SK-N-SH (cell line): Measurements from ENCODE around the gene C6orf89. TPM values are rescaled to one million over a fixed set of nuclear protein-coding genes. Genes with fewer than 3 reads are reported as not detected.

ENCODE experiments used
- CTCF ChIA-PET: fragments of 300-600, 350-600 bp; formaldehyde crosslinking; extraction: SDS; loops from one replicate; lab custom pipeline; 2021; lab: Yijun Ruan, JAX
- POLR2A ChIA-PET: fragments of 350-600 bp; sonication (Branson Sonifier 250); formaldehyde crosslinking; extraction: SDS; loops from one replicate; lab custom pipeline; 2020; ENCODE audit warnings: antibody characterized with exemption, inconsistent platforms; lab: Yijun Ruan, JAX
- DNase-seq: peaks from one replicate; pipeline ENCODE4 v3.0.0; 2012
- H2AFZ ChIP-seq: fragments of 200-600 bp; sonication (generic); 2 replicates; pipeline ENCODE4 v1.8.1; 2016; ENCODE audit warnings: antibody characterized with exemption, mild to moderate bottlenecking, low read depth
- H3F3A ChIP-seq: fragments of 200-600 bp; sonication (generic); replicated peaks from 2 replicates; pipeline ENCODE3; 2016; ENCODE audit warnings: antibody characterized with exemption, mild to moderate bottlenecking; ENCODE audit not compliant: insufficient read depth
- H3K27ac ChIP-seq, 2 experiments: fragments of 200-500 bp in 1 of 2; fragments of 200-600 bp in 1 of 2; sonication (Bioruptor generic) in 1 of 2; sonication (generic), shearing (Covaris generic) in 1 of 2; 2 replicates each; pipeline versions ENCODE4 v1.5.1 to v1.6.1; 2014 to 2016; ENCODE audit warnings: low read depth in 2 of 2, inconsistent platforms in 1 of 2, low read length in 1 of 2, mild to moderate bottlenecking in 1 of 2, mixed read lengths in 1 of 2
- H3K27me3 ChIP-seq: fragments of 200-600 bp; sonication (generic), shearing (Covaris generic); 2 replicates; pipeline ENCODE4 v1.6.1; 2016; ENCODE audit warnings: mixed run types; ENCODE audit not compliant: insufficient read depth
- H3K36me3 ChIP-seq, 2 experiments: fragments of 200-500 bp in 1 of 2; fragments of 200-600 bp in 1 of 2; sonication (Bioruptor generic) in 1 of 2; sonication (generic) in 1 of 2; replicated peaks in 1 of 2; 2 replicates each; pipeline versions ENCODE3 to v1.5.1; 2014 to 2016; ENCODE audit warnings: low read length in 1 of 2, mild to moderate bottlenecking in 1 of 2; ENCODE audit not compliant: insufficient read depth in 2 of 2, control insufficient read depth in 1 of 2
- H3K4me1 ChIP-seq, 2 experiments: fragments of 200-500 bp in 1 of 2; fragments of 200-600 bp in 1 of 2; sonication (Bioruptor generic) in 1 of 2; sonication (generic), shearing (Covaris generic) in 1 of 2; 2 replicates each; pipeline versions ENCODE4 v1.5.1 to v1.6.1; 2014 to 2016; ENCODE audit warnings: low read depth in 1 of 2, low read length in 1 of 2, mixed run types in 1 of 2; ENCODE audit not compliant: insufficient read depth in 2 of 2, control insufficient read depth in 1 of 2
- H3K4me2 ChIP-seq: fragments of 200-600 bp; sonication (generic), shearing (Covaris generic); 2 replicates; pipeline ENCODE4 v1.6.1; 2017; ENCODE audit warnings: mixed run types
- H3K4me3 ChIP-seq, 2 experiments: fragments of 200-500 bp in 1 of 2; fragments of 200-600 bp in 1 of 2; sonication (Bioruptor generic) in 1 of 2; sonication (generic), shearing (Covaris generic) in 1 of 2; 2 replicates each; pipeline versions ENCODE4 v1.5.1 to v1.8.1; 2014 to 2016; ENCODE audit warnings: low read depth in 2 of 2, inconsistent platforms in 1 of 2, low read length in 1 of 2, mild to moderate bottlenecking in 1 of 2, mixed read lengths in 1 of 2, moderate library complexity in 1 of 2
- H3K79me2 ChIP-seq: fragments of 200-600 bp; sonication (generic); 2 replicates; pipeline ENCODE4 v1.8.1; 2017; ENCODE audit warnings: mild to moderate bottlenecking; ENCODE audit not compliant: insufficient read depth
- H3K9ac ChIP-seq: fragments of 200-600 bp; sonication (generic); 2 replicates; pipeline ENCODE4 v1.6.1; 2017; ENCODE audit warnings: mixed run types
- H3K9me2 ChIP-seq: fragments of 200-600 bp; sonication (generic); 2 replicates; pipeline ENCODE4 v1.6.1; 2017; ENCODE audit warnings: mixed run types
- H3K9me3 ChIP-seq: fragments of 200-600 bp; sonication (generic); 2 replicates; pipeline ENCODE4 v1.6.1; 2017; ENCODE audit warnings: mixed run types, mild to moderate bottlenecking, moderate library complexity
- H4K20me1 ChIP-seq: fragments of 200-600 bp; sonication (generic); 2 replicates; pipeline ENCODE4 v1.6.1; 2017; ENCODE audit warnings: mild to moderate bottlenecking, mixed run types; ENCODE audit not compliant: insufficient read depth
- CHD2 ChIP-seq: fragments of 150-350 bp; IDR thresholded peaks from 2 replicates; pipeline ENCODE4 v1.6.1; 2018; ENCODE audit warnings: low read length; ENCODE audit not compliant: partially characterized antibody
- CTCF ChIP-seq: fragments of 200-600 bp; sonication (generic); IDR thresholded peaks from 2 replicates; pipeline ENCODE4 v1.6.1; 2017; ENCODE audit warnings: antibody characterized with exemption, mild to moderate bottlenecking, moderate library complexity
- ELF1 ChIP-seq: IDR thresholded peaks from 2 replicates; pipeline ENCODE4 v1.4.0; 2012
- FOXM1 ChIP-seq: IDR thresholded peaks from 2 replicates; pipeline ENCODE4 v1.4.0; 2012; ENCODE audit warnings: low read depth, mild to moderate bottlenecking
- MAX ChIP-seq: IDR thresholded peaks from 2 replicates; pipeline ENCODE4 v1.4.0; 2012; ENCODE audit warnings: low read depth
- MXI1 ChIP-seq: IDR thresholded peaks from 2 replicates; pipeline ENCODE4 v1.6.1; 2012; ENCODE audit warnings: mild to moderate bottlenecking, low read depth, low read length, improper control_type of control experiment
- NFIC ChIP-seq: IDR thresholded peaks from 2 replicates; pipeline ENCODE4 v1.4.0; 2012; ENCODE audit warnings: borderline replicate concordance
- NRF1 ChIP-seq: IDR thresholded peaks from 2 replicates; pipeline ENCODE4 v1.6.1; 2012; ENCODE audit warnings: low read depth, mild to moderate bottlenecking, low read length
- PBX3 ChIP-seq: IDR thresholded peaks from 2 replicates; pipeline ENCODE4; 2012
- POLR2AphosphoS5 ChIP-seq: IDR thresholded peaks from 2 replicates; pipeline ENCODE4 v1.6.1; 2012; ENCODE audit warnings: low read depth, low read length
- RAD21 ChIP-seq: IDR thresholded peaks from 2 replicates; pipeline ENCODE4 v1.6.1; 2012; ENCODE audit warnings: mild to moderate bottlenecking, low read length
- RCOR1 ChIP-seq: fragments of 150-350 bp; IDR thresholded peaks from 2 replicates; pipeline ENCODE4 v1.6.1; 2017; ENCODE audit warnings: antibody characterized with exemption, low read length
- RXRA ChIP-seq: IDR thresholded peaks from 2 replicates; pipeline ENCODE4 v1.4.0; 2012; ENCODE audit warnings: low read depth, mild to moderate bottlenecking, borderline replicate concordance
- SIN3A ChIP-seq: IDR thresholded peaks from 2 replicates; pipeline ENCODE4 v1.6.1; 2012; ENCODE audit warnings: low read depth, mild to moderate bottlenecking, low read length, moderate library complexity, borderline replicate concordance
- SMC3 ChIP-seq: IDR thresholded peaks from 2 replicates; pipeline ENCODE4 v1.6.1; 2012; ENCODE audit warnings: low read depth, low read length, improper control_type of control experiment
- TCF12 ChIP-seq: IDR thresholded peaks from 2 replicates; pipeline ENCODE4 v1.4.0; 2012
- USF1 ChIP-seq: IDR thresholded peaks from 2 replicates; pipeline ENCODE4 v1.4.0; 2012; ENCODE audit warnings: low read depth, borderline replicate concordance
- USF2 ChIP-seq: fragments of 150-350 bp; IDR thresholded peaks from 2 replicates; pipeline ENCODE4 v1.6.1; 2017; ENCODE audit warnings: antibody characterized with exemption, low read length, low read depth, borderline replicate concordance
- YY1 ChIP-seq: IDR thresholded peaks from 2 replicates; pipeline ENCODE4 v1.4.0; 2012; ENCODE audit warnings: low read depth, mild to moderate bottlenecking
- ZBTB33 ChIP-seq: IDR thresholded peaks from 2 replicates; pipeline ENCODE4 v1.4.0; 2012; ENCODE audit warnings: low read depth, borderline replicate concordance
- WGBS: methylation state at CpG from one replicate; pipeline ENCODE4 v1.1.6; 2017; ENCODE audit warnings: low lambda C conversion rate; 5-methylcytosine and 5-hydroxymethylcytosine counted together
- polyA plus RNA-seq, 3 experiments: library from polyadenylated mRNA; depleted of rRNA; stranded (reverse); fragments of >200 nt; gene quantifications; 2 replicates each; pipeline ENCODE4 v1.2.3, GENCODE V29; 2012

Gene C6orf89
- polyA plus RNA-seq, 1 of the 3 experiments (the other 2 are of a cell fraction) = 20.4 TPM

GRCh38 chr6:36858407-36858981 lies 27.3 kb upstream of the C6orf89 start:
- Histone ChIP-seq H3F3A (no peaks in the 10 kb centered on the region), H3K4me3 (no peak overlapping the region), H3K9me3 (no peaks in the 10 kb centered on the region), H4K20me1 (no peaks in the 10 kb centered on the region), H3K4me1 (peaks cover 5 to 9% of the 10 kb centered on the region in 2 experiments; a peak in 2 of 4 replicates), H3K4me2 (no peak overlapping the region), H3K27me3 (no peaks in the 10 kb centered on the region), H3K9ac (no peak overlapping the region), H3K27ac (0 out of 4 replicates have a peak overlapping the region, but pooled peaks of 1 of the 2 experiments have one; percentile 11), H3K79me2 (peaks cover 21% of the 10 kb centered on the region), H3K9me2 (no peaks in the 10 kb centered on the region), H3K36me3 (peaks cover 20 to 41% of the 10 kb centered on the region in 2 experiments), H2AFZ (no peak overlapping the region)
- no peak for DNase-seq
- ChIA-PET POLR2A (no interaction called here), CTCF (interaction anchor here (0.7 to 2.9 kb wide), 5 partner anchors 8 to 171 kb away, joined by 3 to 8 read pairs (median 3); no protein-coding TSS in a partner anchor)
- TF ChIP-seq USF1 = no peak
- TF ChIP-seq RCOR1 = no peak
- TF ChIP-seq ZBTB33 = no peak
- no peak for TF ChIP-seq USF2
- no peak for TF ChIP-seq ELF1
- TF ChIP-seq MXI1 = no peak
- TF ChIP-seq YY1 = no peak
- TF ChIP-seq TCF12 = peak; percentile 45
- TF ChIP-seq NFIC = no peak
- TF ChIP-seq RXRA = no peak
- TF ChIP-seq SMC3 = no peak
- TF ChIP-seq PBX3 = peak; percentile 71
- TF ChIP-seq FOXM1 = no peak
- WGBS = 76% methylated on average over 6 of the region's 6 CpGs

GRCh38 chr6:36860126-36860525 lies 25.6 kb upstream of the C6orf89 start:
- Histone ChIP-seq H3K9me2 (no peaks in the 10 kb centered on the region), H2AFZ (no peak overlapping the region), H3K4me3 (no peak overlapping the region), H3K27me3 (no peaks in the 10 kb centered on the region), H3K27ac (no peak overlapping the region), H3K36me3 (peaks cover 15 to 35% of the 10 kb centered on the region in 2 experiments), H3K9me3 (no peaks in the 10 kb centered on the region), H3K4me2 (no peak overlapping the region), H3K9ac (no peak overlapping the region), H3F3A (no peaks in the 10 kb centered on the region), H3K4me1 (peaks cover 0 to 12% of the 10 kb centered on the region in 2 experiments; a peak in 1 of 4 replicates), H4K20me1 (no peaks in the 10 kb centered on the region), H3K79me2 (peaks cover 35% of the 10 kb centered on the region)
- POLR2A ChIA-PET = no interaction called here
- 95% methylated on average over 7 of the region's 7 CpGs for WGBS
- TF ChIP-seq NFIC (no peak), YY1 (no peak), ELF1 (no peak), SMC3 (no peak), FOXM1 (no peak), CTCF (no peak), CHD2 (no peak), MAX (no peak), NRF1 (no peak), POLR2AphosphoS5 (no peak), TCF12 (no peak), USF1 (no peak), RAD21 (no peak), SIN3A (no peak)
- CTCF ChIA-PET = interaction anchor here (1.2 to 1.7 kb wide), 3 partner anchors 9 to 169 kb away, joined by 3 to 11 read pairs (median 4); no protein-coding TSS in a partner anchor
- DNase-seq = no peak
